Neural cell (in vitro differentiated cells): ENCODE results near the gene FAM209A.

ENCODE experiments used
- CTCF ChIP-seq: fragments of 450-650 bp; IDR thresholded peaks from 2 replicates; pipeline ENCODE4 v1.5.1; 2014; ENCODE audit warnings: antibody characterized with exemption, mild to moderate bottlenecking, moderate library complexity; ENCODE audit not compliant: poor library complexity, severe bottlenecking
- MXI1 ChIP-seq: fragments of 450-650 bp; conservative IDR thresholded peaks from 2 replicates; pipeline ENCODE4 v1.6.1; 2014; ENCODE audit warnings: antibody characterized with exemption, mild to moderate bottlenecking; ENCODE audit not compliant: poor library complexity, severe bottlenecking

DNA sequence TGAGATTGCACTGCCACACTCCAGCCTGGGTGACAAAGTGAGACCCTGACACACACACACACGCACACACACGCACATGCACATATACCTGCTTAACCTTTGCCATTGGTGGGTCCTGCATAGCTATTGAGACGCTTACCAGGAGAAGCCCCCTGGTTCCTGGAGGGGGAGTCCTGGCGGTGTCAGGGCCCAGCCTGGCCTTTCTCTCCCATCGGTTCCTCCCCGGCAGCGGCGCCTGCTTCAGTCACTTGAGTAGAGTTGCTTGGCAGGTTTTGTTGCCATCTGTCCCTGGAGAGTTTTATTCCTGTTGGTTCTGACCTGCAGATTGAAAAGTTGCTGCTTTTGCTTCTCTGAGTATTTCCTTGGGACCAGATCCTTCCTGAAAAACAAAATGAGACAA is 20.6 kb upstream of the FAM209A start:
- TF ChIP-seq CTCF (no peak), MXI1 (no peak)
